Progenitor cell of endocrine pancreas (in vitro differentiated cells): Measurements from ENCODE around the gene CHD9NB. TPM values are rescaled to one million over a fixed set of nuclear protein-coding genes. Genes with fewer than 3 reads are reported as not detected.

Source experiments
- DNase-seq: peaks from one replicate; pipeline ENCODE4 v3.0.0; 2021; ENCODE audit warnings: low spot score; ENCODE audit not compliant: unreplicated experiment
- H3K27ac Mint-ChIP-seq: 2 replicates; pipeline ENCODE4 v1.8.0; 2021; ENCODE audit warnings: mild to moderate bottlenecking, moderate library complexity, mixed read lengths
- H3K27me3 Mint-ChIP-seq: 2 replicates; pipeline ENCODE4 v1.8.0; 2021; ENCODE audit warnings: mixed read lengths
- H3K36me3 Mint-ChIP-seq: 2 replicates; pipeline ENCODE4 v1.8.0; 2022; ENCODE audit warnings: mixed read lengths; ENCODE audit not compliant: insufficient read depth
- H3K4me1 Mint-ChIP-seq: 2 replicates; pipeline ENCODE4 v1.8.0; 2021; ENCODE audit warnings: low read depth, mixed read lengths
- H3K4me3 Mint-ChIP-seq: 2 replicates; pipeline ENCODE4 v1.8.0; 2021; ENCODE audit warnings: low read depth, mild to moderate bottlenecking, moderate library complexity, mixed read lengths
- H3K9me3 Mint-ChIP-seq: 2 replicates; pipeline ENCODE4 v1.8.0; 2021; ENCODE audit warnings: low read depth, mixed read lengths
- CTCF ChIP-seq: fragments of 200-600 bp; sonication (generic); IDR thresholded peaks from one replicate; pipeline ENCODE4 v1.5.0; 2021; ENCODE audit warnings: antibody characterized with exemption, mild to moderate bottlenecking; ENCODE audit not compliant: unreplicated experiment
- total RNA-seq: library from RNA; stranded (reverse); gene quantifications from 2 replicates; pipeline ENCODE4 v1.2.1, GENCODE V29; 2021

CHD9NB gene
- total RNA-seq, 1 donor from 2014 or later, result 1.1 TPM

GRCh38 chr16:53061256-53061655, 8.6 kb upstream of the CHD9NB start:
- Mint-ChIP-seq H3K36me3 (no peaks in the 10 kb centered on the region), H3K4me3 (no peak overlapping the region), H3K27ac (no peak overlapping the region), H3K9me3 (no peaks in the 10 kb centered on the region), H3K4me1 (no peaks in the 10 kb centered on the region), H3K27me3 (no peaks in the 10 kb centered on the region)
- no peak for TF ChIP-seq CTCF
- no peak for DNase-seq

DNA sequence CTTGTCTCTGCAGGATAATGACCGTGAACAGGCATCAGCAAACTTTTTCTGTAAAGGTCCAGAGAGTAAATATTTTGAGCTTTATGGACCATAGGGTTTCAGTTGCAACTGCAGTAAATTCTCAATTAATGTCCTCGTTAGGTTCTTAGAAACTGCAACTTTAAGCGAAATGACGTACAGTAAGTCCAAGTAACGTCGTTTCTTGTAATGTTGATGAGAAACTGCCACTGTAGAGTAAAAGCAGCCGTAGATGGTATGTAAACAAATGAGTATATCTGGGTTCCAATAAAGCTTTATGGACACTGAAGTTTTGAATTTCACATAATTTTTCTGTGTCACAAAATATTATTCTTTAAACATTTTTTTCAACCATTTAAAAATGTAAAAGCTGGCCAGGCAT, 7.0 kb upstream of the CHD9NB start:
- no peaks in the 10 kb centered on the region for H3K9me3 Mint-ChIP-seq
- H3K4me3 Mint-ChIP-seq, result no peak overlapping the region
- no peak for TF ChIP-seq CTCF
- H3K36me3 Mint-ChIP-seq, result no peaks in the 10 kb centered on the region
- no peak for DNase-seq
- no peak overlapping the region for H3K27ac Mint-ChIP-seq
- H3K27me3 Mint-ChIP-seq, result no peaks in the 10 kb centered on the region
- H3K4me1 Mint-ChIP-seq, result peaks cover 3% of the 10 kb centered on the region

DNA sequence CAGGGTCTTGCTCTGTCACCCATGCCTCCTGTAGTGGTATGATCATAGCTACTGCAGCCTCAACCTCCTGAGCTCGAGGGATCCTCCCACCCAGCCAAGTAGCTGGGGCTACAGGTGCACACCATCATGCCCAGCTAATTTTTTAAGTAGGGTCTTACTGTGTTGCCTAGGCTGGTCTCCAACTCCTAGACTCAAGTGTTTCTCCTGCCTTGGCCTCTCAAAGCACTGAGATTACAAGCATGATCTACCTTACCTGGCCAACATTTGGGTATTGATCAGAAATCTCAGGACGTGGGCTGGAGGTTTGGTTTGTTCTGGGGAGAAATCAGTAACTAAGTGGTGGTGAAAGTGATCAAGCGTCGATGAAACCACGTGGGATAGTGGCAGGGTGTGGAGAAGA, 6.2 kb upstream of the CHD9NB start:
- TF ChIP-seq CTCF, result no peak
- no peak overlapping the region for H3K27ac Mint-ChIP-seq
- no peak for DNase-seq
- H3K4me3 Mint-ChIP-seq, result no peak overlapping the region
- H3K4me1 Mint-ChIP-seq, result peaks cover 3% of the 10 kb centered on the region
- H3K27me3 Mint-ChIP-seq, result no peaks in the 10 kb centered on the region
- no peaks in the 10 kb centered on the region for H3K9me3 Mint-ChIP-seq
- H3K36me3 Mint-ChIP-seq, result no peaks in the 10 kb centered on the region

DNA sequence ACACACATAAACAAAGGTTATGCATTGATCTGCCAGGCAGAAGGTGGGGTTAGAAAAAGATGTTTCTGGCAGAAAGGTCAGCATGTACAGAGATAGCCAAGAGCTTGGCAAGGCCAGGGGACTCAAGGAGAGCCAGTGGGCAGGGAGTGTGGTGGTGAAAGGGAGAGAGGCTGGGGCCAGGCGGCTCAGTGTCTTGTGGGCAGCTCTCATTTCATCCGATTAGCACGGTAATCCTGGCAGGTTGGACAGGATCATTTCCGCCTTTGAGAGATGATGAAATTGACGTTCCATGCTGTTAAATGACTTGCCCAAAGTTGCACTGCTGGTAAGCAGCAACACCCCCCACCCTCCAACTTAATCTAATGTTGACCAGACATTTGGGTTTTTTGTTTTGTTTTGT, 5.7 kb upstream of the CHD9NB start:
- H3K27ac Mint-ChIP-seq, result no peak overlapping the region

DNA sequence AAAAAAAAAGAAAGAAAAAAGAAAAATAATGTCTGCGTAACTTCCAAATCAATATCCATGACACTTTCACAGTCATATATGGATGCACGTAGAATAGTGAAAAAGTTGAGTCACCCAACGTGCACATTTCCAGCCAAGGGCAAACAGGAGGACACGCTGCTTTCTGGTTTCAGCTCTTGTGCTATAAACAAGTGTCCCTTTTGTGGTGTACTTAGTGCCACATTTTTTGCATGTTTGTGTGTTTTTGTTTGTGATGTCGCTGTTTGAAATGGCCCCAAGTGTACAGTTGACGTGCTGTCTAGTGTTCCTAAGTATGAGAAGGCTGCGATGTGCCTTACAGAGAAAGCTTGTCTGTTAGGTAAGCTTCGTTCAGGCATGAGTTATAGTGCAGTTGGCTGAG, 5.0 kb upstream of the CHD9NB start:
- Mint-ChIP-seq H3K27me3 (no peaks in the 10 kb centered on the region), H3K36me3 (no peaks in the 10 kb centered on the region), H3K27ac (no peak overlapping the region), H3K4me3 (no peak overlapping the region), H3K4me1 (peaks cover 6% of the 10 kb centered on the region), H3K9me3 (no peaks in the 10 kb centered on the region)
- DNase-seq, result no peak
- no peak for TF ChIP-seq CTCF

More for the DNA sequence above, 5.7 kb upstream of the CHD9NB start:
- no peak for TF ChIP-seq CTCF
- Mint-ChIP-seq H3K9me3 (no peaks in the 10 kb centered on the region), H3K4me3 (no peak overlapping the region), H3K27me3 (no peaks in the 10 kb centered on the region), H3K36me3 (no peaks in the 10 kb centered on the region), H3K4me1 (peaks cover 3% of the 10 kb centered on the region)
- DNase-seq, result no peak
